OCI-LY7 (cell line): Measurements from ENCODE around the gene RALGAPA2.

Experiments used
- EZH2phosphoT487 ChIP-seq: fragments of 200-600 bp; sonication (generic); IDR thresholded peaks from 2 replicates; pipeline ENCODE4 v1.6.1; 2018; ENCODE audit warnings: low read depth, borderline replicate concordance, mild to moderate bottlenecking, mixed run types, antibody characterized with exemption, low read length, moderate library complexity, mixed read lengths
- TF ChIP-seq, protein P1 (sequence below): fragments of 200-600 bp; sonication (generic); conservative IDR thresholded peaks from 2 replicates; pipeline ENCODE4 v1.5.1; 2014; ENCODE audit warnings: mild to moderate bottlenecking, antibody characterized with exemption, low read length, moderate library complexity, mixed read lengths

DNA sequence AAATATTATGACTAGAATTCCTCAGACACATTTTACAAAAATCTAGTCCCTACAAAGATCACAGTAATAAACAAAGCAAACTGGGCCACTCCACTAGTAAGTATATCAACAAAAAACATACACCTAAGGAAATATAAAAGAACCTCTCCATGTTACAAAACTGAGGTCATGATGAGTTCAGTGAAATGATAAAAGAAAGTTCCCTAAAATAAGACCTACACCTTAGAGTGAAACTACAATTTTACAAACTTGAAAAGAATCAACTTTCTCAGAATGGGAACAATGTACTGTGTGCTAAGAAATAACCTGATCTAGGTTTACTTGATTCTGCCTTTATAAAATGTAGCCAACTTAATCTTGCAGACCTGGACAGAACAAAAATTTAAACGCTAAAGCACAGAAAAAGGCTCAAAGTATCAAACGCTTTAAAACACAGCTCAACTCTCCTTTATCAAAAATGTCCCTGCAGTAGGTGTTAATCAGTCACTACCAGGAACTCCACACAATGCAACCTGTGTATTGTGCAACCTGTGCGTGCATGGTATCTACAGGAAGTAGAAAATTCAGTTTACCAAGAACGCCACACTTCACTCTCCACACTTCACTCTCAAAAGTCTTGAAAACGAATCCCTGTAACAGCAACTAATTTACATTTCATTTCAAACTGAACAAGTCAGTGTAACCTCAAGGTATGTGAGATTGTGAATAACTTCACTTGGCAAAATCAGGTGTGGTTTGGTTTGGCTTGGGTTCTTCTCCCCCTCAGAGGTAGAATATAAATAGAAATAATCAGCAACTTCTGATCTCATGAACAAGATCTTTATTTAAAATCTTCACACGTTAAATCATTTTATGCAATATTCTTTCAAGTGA, 1.8 kb downstream of the RALGAPA2 start:
- TF ChIP-seq, protein P1, sequence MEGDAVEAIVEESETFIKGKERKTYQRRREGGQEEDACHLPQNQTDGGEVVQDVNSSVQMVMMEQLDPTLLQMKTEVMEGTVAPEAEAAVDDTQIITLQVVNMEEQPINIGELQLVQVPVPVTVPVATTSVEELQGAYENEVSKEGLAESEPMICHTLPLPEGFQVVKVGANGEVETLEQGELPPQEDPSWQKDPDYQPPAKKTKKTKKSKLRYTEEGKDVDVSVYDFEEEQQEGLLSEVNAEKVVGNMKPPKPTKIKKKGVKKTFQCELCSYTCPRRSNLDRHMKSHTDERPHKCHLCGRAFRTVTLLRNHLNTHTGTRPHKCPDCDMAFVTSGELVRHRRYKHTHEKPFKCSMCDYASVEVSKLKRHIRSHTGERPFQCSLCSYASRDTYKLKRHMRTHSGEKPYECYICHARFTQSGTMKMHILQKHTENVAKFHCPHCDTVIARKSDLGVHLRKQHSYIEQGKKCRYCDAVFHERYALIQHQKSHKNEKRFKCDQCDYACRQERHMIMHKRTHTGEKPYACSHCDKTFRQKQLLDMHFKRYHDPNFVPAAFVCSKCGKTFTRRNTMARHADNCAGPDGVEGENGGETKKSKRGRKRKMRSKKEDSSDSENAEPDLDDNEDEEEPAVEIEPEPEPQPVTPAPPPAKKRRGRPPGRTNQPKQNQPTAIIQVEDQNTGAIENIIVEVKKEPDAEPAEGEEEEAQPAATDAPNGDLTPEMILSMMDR: no peak
- TF ChIP-seq EZH2phosphoT487: no peak
